GM19035 (cell line): ENCODE measurements around the gene CFAP161.
"Not testable (repeated sequence)": the region's sequence is repeated elsewhere in the genome, so short reads cannot be mapped to it uniquely, and the experiment has no call there.

ENCODE experiments used
- ATAC-seq: cut with Tn5 transposase; IDR thresholded peaks from one replicate; pipeline ENCODE4 v1.9.1; 2021; ENCODE audit not compliant: unreplicated experiment

Gene CFAP161

DNA sequence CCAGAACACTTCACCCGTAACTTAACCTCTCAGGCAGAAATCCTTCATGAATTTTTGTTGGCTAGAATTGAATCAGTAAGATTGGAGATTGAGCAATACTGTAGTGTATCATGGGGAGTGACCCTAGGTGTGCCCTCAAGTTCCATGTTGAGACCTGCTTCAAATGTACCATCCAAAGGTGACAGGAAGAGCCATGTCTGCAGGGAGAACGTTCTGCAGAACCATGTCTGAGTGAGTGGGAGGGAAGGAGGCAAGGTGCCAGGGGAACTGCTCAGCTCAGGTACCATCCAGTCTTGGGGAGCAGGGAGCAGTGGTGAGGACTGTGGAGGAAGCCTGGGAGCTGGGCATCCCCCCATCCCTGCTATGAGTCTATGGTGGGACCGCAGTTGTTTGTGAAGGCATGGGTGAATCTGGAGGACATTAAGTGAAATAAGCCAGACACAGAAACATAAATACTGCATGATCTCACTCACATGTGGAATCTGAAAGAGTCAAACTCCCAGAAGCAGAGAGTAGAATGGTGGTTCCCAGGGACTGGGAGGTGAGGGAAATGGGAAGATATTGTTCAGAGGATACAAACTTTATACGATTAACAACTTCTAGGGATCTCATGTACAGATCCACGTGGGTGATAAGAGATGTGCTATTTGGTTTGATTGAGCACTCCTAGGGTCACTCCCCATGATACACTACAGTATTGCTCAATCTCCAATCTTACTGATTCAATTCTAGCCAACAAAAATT, 23.3 kb downstream of the CFAP161 start:
- no peak for ATAC-seq

DNA sequence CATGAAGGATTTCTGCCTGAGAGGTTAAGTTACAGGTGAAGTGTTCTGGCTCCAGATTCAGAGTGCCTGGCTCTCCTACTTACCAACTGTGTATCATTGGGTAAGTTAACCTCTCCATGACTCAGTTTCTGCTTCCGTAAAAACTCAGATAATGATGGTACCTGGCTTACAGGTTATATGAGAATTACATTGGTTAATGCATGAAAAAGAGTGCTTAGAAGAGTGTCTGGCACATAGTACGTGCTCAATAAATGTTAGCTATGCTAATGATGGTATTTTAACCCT, 23.8 kb downstream of the CFAP161 start:
- ATAC-seq, result no peak

DNA sequence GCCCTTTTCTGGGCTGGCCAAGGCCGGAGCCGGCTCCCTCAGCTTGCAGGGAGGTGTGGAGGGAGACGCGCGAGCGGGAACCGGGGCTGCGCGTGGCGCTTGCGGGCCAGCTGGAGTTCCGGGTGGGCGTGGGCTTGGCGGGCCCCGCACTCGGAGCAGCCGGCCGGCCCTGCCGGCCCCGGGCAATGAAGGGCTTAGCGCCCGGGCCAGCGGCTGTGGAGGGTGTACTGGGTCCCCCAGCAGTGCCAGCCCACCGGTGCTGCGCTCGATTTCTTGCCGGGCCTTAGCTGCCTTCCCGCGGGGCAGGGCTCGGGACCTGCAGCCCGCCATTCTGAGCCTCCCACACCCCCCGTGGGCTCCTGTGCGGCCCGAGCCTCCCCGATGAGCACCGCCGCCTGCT, 24.5 kb downstream of the CFAP161 start:
- ATAC-seq, result not testable (repeated sequence)

GRCh38 chr15:81160312-81161159, 26.5 kb downstream of the CFAP161 start:
- ATAC-seq, result no peak

DNA sequence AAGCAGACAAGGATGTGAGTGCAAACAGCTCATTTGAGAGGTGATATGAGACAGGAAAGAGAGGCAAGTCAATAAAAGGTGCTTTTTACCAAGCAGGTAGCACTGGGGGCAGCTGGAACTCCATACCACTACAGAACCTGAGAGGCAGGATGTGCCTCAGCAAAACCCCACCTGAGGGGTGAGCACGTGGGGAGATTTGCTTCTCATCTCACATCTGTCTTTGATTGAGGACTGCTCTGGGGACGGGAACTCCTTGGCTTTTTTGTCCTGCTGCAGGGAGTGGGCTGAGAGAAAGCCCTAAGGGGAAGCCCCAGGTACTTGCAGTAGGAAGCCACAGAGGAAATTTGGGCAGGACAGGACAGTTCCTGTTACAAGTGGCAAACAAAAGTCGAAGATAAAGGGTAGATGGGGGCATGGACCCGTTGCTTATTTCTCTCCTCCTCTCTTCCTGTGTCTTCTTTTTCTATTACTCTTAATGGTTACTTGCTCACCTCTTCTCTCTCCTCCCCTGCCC, 27.1 kb downstream of the CFAP161 start:
- ATAC-seq, result no peak

GRCh38 chr15:81161851-81162250, 27.8 kb downstream of the CFAP161 start:
- no peak for ATAC-seq

DNA sequence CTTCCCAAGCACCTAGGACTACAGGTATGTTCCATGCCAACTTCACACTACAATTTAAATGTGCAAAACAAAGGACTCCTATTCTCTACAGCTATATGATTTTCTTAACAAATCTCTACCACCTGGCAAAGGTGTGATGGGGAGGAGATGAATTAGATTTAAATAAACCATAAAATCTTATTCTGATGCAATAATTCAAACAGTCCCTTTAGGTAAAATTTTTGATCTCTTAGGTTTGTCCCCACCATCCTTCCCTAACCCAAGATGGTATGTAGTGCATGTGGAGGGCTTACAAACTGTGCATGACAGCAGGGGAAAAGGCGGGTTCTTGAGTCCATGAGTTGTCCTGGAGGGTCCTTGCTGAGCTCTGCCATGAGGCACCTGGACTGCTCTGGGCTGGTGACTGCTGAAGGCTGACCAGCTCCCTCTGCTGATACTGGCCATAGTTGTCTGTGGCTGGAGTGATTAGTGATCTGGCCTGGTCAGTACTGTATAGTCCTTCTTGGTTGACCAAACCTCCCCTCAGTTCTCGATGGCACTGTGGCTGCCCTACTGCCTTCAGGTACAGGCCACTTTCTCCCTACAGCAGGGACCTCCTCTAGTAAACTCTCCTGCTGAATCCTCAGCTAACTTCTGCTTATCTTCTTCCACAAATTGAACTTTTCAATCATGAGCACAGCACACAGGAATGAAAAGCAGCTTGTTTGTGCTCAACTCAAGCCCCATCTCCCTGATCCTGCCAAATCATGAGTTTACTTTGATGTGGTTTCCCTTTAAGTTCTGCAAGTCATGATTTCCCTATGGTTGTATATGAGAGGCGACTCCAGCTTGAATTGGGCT, 30.1 kb downstream of the CFAP161 start:
- ATAC-seq, result no peak

- no peak for ATAC-seq
These were observed 31.5 kb downstream of the CFAP161 start for GRCh38 chr15:81165535-81165934.

DNA sequence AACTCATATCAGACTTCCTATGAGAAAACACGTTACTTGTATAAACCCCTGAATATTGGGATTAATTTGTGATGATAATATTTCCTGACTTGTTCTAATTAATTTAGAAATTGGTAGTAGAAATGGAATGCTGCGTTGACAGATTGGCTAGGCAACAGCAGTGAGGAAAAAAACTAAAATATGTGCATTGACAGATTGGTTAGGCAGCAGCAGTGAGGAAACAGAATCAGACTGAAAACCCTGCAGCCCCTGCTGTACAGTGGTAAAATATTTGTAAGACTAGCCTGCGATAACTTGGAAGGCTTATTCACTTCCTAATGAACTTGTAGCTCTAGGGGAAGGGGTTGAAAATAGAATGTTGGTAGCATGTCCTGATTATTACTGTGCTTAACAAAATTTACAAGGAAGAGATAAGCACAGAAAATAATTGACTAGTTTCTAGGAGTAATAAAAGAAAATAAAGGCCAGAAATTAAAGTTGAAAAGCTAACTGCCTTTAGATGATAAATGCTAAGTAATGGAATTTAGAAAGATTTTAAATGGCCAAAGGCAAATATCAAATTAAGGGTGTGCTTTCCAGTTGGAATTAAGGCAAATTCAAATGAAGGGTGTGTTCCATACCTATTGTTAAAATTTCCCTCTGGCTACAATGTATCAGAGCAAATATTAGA, 32.7 kb downstream of the CFAP161 start:
- no peak for ATAC-seq

GRCh38 chr15:81168131-81168526, 34.1 kb downstream of the CFAP161 start:
- no peak for ATAC-seq

- ATAC-seq, result no peak
These were observed 34.6 kb downstream of the CFAP161 start for GRCh38 chr15:81168644-81169043.

GRCh38 chr15:81170511-81170910, 36.4 kb downstream of the CFAP161 start:
- no peak for ATAC-seq

DNA sequence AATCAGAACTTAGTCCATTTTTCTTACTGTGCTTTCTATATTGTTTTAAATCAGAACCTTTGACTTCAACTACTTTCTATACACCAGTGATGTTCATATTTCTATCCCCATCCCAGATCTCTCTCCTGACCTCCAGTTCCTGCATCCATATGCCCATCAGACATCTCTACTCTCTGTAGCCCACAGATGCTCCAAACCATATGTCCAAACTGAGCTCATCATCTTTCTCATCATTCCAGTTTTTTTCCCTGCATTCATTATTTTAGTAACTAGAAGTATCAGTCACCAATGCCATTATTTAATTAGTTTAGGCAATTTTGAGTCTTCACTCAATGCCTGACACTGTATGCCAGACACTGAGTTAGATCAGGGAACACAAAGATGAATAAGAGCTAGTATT, 37.2 kb downstream of the CFAP161 start:
- ATAC-seq, result no peak

DNA sequence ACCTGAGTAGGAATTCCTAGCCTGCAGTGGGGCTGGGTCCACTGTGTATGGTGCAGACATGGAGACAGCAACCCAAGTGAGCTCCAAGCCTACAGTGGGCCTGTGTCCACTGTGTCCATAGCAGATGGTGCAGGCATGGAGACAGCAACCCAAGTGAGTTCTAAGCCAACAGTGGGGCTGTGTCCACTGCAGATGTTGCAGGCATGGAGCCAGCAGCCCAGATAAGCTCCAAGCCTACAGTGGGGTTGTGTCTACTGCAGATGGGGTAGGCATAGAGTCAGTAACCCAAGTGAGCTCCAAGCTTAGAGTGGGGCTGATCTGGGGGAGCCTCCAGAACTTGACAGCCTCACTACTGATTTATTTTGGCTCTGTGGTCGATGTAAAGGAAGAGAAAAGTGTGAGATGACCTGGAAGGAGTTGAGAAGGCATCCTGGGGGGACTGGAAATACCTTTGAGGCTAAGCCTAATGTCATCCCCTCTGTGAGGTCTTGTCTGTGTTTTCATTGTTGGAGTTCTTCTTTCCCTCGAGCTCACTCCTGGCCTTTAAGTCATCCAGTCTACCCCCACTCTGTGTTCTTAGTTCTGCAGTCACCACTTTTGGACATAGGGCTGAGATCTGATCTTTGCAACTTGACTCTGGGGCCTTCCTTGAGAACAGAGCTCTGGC, 40.2 kb downstream of the CFAP161 start:
- ATAC-seq, result no peak

DNA sequence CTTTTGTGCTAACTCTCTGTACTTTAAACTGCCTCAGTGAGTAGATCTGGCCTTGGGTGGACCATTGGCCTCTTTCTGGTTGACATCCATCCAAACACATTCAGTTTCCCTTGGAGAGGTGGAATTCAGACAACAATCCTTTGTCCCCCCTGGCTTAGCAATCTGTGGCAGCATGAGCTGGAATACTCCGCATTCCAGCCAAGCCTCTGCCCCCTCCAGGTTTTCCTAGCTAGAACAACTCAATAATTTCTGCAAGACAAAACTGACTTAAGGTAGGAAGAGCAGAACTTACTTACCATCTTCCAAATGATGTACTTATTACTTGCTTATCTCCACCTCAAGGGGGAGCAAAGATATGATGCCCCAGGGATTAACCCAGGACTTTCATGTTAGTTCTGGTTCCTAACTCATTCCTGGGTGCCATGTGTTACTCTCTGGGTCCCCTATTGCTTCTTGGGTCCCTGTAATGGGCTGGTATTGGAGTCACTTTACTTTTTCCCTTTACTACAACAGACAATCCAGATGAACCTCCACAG, 40.8 kb downstream of the CFAP161 start:
- no peak for ATAC-seq

DNA sequence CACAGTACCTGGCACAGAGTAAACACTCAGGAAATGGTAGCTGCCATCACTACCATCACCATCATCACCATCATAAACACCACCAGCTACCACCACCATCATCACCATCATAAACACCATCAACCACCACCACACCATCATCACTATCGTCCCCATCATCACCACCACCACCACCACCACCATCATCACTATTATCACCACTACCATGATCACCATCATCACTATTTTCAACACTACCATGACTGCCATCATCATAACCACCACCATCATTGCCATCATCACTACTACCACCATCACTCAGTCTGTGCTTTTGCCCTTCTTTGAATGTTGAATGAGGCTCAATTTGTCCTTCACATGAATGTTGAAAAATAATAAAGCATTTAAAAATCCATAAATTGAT, 41.4 kb downstream of the CFAP161 start:
- no peak for ATAC-seq

DNA sequence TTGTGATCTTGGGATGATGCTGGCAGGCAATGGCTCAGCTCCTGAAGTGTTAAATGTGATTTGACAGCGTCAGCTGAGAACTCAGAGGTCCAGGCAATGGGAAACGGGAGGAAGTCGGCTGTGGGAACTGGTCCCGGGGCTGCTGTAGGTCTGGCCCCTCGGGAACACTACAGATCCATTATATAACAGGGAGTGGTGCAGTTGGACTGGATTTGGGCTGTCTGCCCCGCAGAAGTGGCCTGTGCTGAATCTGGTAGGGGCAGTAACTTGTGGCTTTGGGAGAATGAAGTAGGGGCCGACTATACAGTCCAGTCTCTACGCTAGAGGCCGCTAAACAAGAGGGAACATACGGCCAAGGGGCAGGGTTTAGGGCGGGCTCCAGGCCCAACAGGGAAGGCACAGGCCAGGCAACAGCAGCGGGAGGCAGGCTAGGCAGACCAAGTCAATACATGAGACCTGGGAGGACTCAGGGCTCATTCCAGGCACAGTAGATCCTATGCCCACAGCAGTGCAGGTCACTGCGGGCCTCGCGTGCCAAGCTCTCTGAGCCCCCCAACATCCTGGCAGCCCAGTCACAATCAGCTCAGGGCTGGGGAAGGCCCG, 42.3 kb downstream of the CFAP161 start:
- ATAC-seq, result no peak

DNA sequence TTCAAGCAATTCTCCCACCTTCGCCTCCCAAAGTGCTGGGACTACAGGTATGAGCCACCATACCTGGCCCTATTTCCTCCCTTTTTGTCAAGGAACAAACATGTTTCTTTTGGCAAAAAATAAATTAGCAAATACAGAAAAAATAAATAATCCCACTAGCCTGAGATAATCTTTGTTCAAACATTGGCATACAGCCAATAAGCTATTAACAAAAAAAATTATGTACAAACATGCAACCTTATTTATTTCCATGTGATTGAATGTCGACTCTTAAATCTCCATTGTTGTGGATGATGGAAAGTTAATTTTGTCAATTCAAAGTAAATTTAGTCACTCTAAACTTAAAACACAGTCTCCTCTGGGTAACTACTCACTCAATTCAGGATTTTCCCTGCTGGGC, 44.3 kb downstream of the CFAP161 start:
- ATAC-seq, result no peak

DNA sequence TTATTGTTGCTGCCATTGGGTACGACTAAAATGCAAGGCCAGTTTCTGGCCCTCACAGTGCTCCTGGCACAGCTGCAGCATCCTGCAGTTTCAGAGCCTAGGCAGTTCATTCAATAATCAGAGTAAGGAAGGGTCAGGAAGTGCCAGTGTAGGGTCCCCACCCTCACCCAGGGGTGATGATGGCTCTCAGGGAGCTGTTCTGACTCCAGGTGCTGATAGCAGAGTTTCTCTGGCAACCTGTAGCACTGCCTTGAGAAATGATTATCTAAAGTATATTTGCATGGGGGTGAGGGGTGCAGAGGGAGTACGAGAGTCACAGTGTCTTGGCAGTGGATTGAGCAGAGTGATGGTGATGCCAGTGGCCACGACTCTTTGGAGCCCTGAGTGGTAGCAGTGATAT, 47.1 kb downstream of the CFAP161 start:
- ATAC-seq, result no peak
